Stimulated activated CD8-positive, alpha-beta memory T cell treated with anti-CD3 and anti-CD28 coated beads, Interleukin-15, amount 100 ng/mL, for 48 hours (primary cell): ENCODE measurements around the gene RBMS1.
A peak's percentile ranks its signal among the peaks of the same experiment; 100 is the strongest.
"Not testable (repeated sequence)": the region's sequence is repeated elsewhere in the genome, so short reads cannot be mapped to it uniquely, and the experiment has no call there.

Source experiments
- DNase-seq, 2 donors: peaks; one replicate each; pipeline ENCODE4 v3.0.0-alpha.2; 2020; ENCODE audit warnings: low read depth in 2 of 2

RBMS1 gene

DNA sequence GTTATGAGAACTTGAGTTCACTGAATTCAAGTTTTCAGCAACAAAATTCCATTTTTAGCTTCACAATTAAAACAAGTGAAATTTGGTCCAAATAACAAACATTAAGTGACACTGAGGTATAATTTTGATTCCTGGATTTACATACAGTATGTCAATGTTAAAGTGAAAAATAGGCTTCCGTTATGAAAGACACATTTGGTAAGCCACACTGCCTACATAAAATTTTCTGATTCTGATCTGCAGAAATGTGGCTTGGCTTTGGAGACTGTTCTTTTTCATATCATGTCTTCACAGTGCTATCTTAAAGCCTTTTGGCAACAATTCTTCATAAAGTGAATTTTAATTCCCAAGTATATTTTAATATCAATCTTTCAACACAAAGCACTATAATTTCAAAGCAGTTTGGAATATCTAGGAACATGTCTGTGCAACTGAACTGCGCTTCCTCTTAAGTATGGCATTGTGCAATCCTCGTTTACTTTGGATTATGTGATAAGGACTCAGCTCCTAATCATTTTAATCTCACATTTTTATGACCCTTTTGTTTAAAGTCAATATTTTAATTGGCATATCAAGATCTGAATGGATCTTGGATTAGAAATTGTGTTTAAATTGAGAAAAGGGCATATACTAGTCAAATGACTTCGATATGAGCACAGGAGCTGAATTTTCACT is 60.0 kb downstream of the RBMS1 start:
- no peak for DNase-seq

DNA sequence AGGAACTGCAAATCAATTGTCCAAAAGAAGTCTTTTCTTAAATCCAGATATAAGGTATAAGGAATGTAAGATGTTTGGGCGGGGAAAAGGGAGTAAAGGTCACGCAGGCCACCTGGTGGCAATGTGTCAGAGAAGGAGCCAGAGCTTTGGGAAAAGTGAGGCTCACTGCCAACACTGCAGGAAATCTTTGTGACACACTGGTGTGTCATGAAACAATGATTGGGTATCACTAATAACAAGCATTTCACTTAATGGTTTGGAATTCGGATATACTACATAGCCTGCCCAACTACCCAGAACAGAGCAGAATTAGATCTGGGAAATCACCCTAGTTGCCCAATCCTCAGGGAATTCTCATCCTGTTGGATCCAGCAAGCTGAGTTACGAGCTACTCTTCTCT is 61.0 kb downstream of the RBMS1 start:
- DNase-seq = no peak

DNA sequence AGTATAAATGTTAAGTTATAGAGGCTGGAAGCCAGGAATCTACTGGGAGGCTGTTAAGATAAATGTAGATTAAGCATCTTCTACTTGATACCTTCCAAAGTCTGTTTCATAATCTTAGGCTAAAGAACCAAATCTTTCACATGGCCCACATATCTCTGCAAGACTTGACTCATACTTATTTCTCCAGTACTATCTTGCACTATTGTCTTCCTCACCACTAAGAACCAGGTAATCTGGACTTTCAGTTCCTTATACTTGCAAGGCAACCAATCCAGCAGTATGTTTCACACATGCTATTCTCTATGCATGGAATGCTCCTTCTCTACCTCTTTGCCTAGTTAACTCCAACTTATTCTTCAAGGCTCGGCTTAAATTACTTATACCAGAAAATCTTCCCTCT is 62.2 kb downstream of the RBMS1 start:
- no peak for DNase-seq

- DNase-seq = no peak
Observed at GRCh38 chr2:160430001-160430344, 63.6 kb downstream of the RBMS1 start.

DNA sequence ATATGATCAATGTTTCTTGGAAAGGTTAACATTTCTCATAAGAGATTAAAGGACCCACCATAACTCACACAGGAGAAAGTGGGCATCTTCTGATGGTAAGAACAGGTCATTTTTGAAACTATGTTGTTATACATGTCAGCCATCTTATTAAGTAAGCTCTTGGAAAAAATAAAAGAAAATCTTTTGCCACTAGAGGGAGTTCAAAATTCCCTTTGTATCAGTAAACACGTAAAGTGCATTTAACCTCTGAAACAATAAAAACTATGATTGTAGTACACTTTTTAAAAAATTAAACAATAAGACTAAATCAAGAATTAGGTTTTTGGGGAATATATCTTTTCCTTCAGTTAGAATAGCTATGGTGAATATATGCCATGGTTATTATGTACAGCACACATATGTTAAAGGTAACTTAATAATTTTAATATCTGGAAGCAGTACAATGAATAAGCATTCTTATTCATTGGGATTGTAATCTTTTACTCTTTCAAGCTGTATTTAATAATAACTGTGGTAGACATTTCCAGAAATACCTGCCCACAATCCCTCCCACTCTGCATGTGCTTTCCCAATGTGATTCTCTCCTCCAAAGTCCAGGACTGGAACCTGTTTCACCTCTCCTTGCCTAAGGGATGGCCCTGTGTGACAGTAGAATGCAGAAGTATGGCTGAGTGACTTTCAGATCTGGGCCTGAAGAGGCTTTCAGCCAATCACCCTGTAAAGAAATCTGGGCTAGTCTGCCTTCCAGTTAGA is 64.2 kb downstream of the RBMS1 start:
- DNase-seq = no peak

DNA sequence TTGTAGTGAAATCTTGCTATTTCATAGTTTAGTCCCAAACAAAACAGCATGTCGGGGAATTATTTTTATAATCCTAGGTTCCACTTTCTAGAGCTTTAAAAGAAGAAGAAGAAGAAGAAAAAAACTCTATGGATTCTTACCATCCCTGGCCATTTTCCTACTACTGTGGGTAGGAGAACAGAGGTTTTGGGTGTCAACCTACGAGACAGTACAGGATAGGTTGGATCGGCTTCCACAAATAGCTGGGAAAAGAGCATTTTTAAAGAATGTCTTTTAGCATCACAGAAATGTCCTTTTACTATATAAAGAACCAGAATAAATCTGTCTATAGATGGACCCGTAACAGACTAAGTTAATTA is 65.2 kb downstream of the RBMS1 start:
- no peak for DNase-seq

DNA sequence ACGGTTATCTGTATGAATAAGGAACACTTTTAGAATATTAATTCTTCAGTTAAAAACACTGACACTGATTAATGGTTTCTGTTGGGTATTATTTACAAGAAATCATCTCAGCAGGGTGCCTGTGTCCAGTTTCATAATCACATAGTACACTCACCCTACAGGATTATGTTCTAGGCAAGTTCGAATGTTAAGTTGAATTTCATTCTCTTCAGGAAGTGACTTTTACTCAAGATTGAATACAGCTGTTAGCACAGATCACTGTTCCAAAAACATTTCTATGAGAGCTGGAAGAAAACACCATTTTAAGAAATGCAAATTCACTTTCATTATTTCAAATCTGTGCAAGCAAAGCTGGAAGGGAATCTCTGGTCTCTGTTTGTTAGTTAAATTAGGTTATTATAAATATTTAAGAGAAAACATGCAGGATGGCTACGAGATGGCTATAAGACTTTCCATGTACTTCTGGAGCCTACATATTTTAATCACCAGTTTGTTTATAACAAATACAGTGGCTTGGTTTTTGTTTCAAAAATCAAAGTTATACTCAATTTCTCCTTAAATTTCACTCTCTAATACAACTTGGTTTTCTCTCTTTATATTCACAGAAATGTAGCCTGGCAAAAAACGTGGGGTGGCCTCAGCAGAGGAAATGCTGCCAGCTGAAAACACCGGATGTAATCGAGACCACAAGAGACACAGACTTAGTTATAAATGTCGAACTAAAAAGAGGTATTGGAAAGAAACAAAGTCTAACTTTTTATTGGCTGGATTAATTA is 65.8 kb downstream of the RBMS1 start:
- DNase-seq = no peak

DNA sequence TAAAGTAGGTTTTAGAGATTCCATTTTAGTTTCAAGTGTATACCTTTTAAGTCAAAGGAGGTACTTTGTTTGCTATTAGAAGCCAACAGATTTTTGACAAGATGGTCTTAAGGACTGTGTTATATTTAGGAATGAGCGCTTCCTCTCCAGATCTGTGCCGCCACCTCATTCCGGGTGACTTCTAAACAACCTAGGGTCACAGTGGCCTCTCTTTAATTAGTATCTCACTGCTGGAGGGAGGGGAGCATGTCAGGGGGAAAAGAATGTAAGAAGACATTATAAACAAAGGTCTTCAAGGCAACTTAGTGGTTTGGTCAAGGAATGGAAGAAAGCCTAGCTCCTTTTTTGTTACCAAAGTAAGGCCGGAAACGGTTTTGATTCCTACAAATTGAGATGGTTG is 67.0 kb downstream of the RBMS1 start:
- DNase-seq = no peak

- DNase-seq = no peak
Observed at GRCh38 chr2:160425434-160426151, 68.0 kb downstream of the RBMS1 start.

DNA sequence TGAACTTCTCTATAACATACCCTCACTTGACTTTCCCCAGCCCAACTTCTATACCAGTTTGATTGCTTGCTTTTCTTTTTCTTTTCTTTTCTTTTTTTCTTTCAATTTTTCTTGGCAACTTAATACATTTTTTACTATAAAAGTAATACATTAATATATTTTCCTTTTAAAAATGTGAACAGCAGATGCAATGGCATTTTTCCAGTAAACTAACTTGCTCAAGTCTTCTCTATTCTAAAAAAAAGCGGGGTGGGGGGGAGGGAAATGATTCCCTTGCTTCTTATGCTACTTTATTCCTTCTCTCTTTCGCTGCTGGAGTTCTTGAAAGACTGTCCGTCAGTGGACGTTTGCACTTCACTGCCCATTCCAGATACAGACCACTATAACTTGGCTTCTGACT is 70.5 kb downstream of the RBMS1 start:
- no peak for DNase-seq

- DNase-seq = not testable (repeated sequence)
Observed at GRCh38 chr2:160421646-160422501, 71.7 kb downstream of the RBMS1 start.

- DNase-seq = no peak
Observed at GRCh38 chr2:160420711-160421110, 72.9 kb downstream of the RBMS1 start.

GRCh38 chr2:160419776-160420505 is 73.7 kb downstream of the RBMS1 start:
- no peak for DNase-seq

GRCh38 chr2:160418853-160419252 is 74.8 kb downstream of the RBMS1 start:
- DNase-seq = no peak

GRCh38 chr2:160418398-160418765 is 75.2 kb downstream of the RBMS1 start:
- no peak for DNase-seq

DNA sequence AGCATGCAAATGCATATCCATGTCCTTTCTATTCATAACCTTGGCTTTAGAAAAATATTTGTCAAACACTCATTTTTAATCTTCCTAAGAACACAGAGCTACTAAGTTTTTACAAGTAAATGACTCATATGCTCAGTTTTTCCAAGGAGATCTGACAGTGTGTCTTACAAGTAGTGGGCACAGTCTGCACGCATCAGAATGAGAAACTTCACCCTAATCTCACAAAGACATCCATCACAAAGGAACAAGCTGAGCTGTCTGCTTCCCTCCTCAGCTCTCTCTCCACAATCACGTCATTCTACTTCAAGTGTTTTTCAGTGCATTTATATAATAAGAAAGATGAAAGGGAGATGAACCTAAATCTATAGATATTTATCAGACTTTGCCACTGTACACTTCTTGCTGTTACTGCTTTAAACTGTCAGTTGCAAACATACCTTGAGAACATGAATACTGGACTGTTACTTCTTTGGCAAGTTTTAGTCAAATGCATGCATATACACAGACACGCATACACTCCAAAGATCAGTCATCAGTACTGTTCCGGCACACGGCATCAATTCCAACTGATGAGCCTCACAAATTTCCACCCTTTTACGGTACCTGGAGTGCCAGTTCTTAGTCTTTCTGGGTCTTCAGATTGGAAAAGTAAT is 75.7 kb downstream of the RBMS1 start:
- DNase-seq = no peak

GRCh38 chr2:160415991-160416390 is 77.6 kb downstream of the RBMS1 start:
- no peak for DNase-seq

- DNase-seq = no peak
Observed at GRCh38 chr2:160411955-160412354, 81.7 kb downstream of the RBMS1 start.

DNA sequence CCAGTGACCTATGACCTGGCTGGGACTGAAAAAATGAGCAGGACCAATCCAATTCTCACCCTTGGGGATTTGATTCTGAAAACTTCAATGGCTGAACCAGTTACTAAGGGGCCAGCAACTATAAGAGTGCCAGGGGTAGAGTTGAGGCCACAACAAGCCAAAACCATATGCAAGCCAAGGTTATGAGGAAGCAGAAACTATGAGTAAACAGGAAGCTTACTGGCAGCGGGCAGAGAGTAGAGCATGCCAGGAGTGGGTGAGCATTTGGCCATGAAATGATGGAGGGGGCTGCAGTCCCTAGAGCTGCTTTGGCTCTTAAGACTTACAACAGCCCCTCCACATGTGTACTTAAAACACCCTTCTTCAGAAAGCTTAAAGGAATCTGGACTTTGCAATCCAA is 82.4 kb downstream of the RBMS1 start:
- DNase-seq = peak in 1 of 2 donors; percentile 27

DNA sequence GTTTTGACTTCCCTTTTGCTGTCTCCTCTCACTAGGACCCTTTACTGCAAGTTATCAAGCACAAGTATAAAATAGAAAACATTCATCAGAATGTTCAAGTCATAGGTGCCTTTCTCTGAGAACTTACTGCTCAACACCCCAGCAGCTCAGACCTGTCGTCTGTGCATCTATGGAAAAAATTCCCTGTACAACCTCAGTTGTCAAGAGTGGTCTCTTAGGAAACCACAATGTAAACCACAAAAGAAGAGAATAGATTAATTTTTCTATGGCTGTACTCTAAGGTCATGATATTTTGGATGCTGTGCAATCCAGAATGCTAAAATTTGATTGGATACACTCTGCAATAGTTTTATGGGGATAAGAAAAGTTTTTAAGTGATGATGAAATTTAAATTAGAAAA is 84.1 kb downstream of the RBMS1 start:
- no peak for DNase-seq
